K562 (cell line): ENCODE data around the gene TMSB4X. TPM values are rescaled to one million over a fixed set of nuclear protein-coding genes. Genes with fewer than 3 reads are reported as not detected.

Source experiments
- ATAC-seq: fragments of 200-7000 bp; cut with Tn5 transposase; 3 replicates; pipeline ENCODE4 v1.9.1; 2020; ENCODE audit warnings: moderate library complexity
- BruUV-seq: library from RNA; stranded (reverse); fragments of 400-500 nt; replicated peaks from 2 replicates; lab custom pipeline; 2021; lab: Mats Ljungman, UMichigan
- CTCF ChIA-PET: fragments of 300-600 bp; formaldehyde crosslinking; extraction: SDS; loops from one replicate; lab custom pipeline; 2021; ENCODE audit warnings: low intra/inter-chr PET ratio; lab: Yijun Ruan, JAX
- POLR2A ChIA-PET: fragments of 300-600, 350-650 bp; sonication (Branson Sonifier 250); formaldehyde crosslinking; extraction: SDS; loops from one replicate; lab custom pipeline; 2021; ENCODE audit warnings: antibody characterized with exemption, inconsistent platforms; lab: Yijun Ruan, JAX
- DNase-seq, 4 experiments: peaks; one replicate each; pipeline versions ENCODE4 v3.0.0 to v3.0.0-alpha.2; 2011 to 2018; ENCODE audit warnings: low spot score in 3 of 4, mixed read lengths in 3 of 4; ENCODE audit errors: extremely low read depth in 1 of 4
- FAIRE-seq: peaks from 2 replicates; lab custom pipeline; 2011; peaks lifted over from hg19 to GRCh38; lab: Jason Lieb, UNC
- H2AFZ ChIP-seq: 2 replicates; pipeline ENCODE4 v1.6.0; 2011; ENCODE audit warnings: low read depth, low read length, control low read depth, inconsistent platforms
- H3K27ac ChIP-seq: fragments of 200-600 bp; 3 replicates; pipeline ENCODE4 v1.8.0; 2011; ENCODE audit warnings: low read depth, mild to moderate bottlenecking, control low read depth, inconsistent platforms, low read length, moderate library complexity, mixed read lengths; ENCODE audit errors: extremely low read depth
- H3K27me3 ChIP-seq, 2 experiments: fragments of 300-600 bp in 1 of 2; 2 replicates in 1 of 2; 3 replicates in 1 of 2; pipeline versions ENCODE4 v1.6.0 to v1.8.0; 2011; ENCODE audit warnings: inconsistent platforms in 2 of 2, low read length in 2 of 2, mild to moderate bottlenecking in 1 of 2, mixed read lengths in 1 of 2, moderate library complexity in 1 of 2; ENCODE audit not compliant: control insufficient read depth in 2 of 2, insufficient read depth in 2 of 2
- H3K36me3 ChIP-seq: fragments of 300-600 bp; 3 replicates; pipeline ENCODE4 v1.8.0; 2011; ENCODE audit warnings: mild to moderate bottlenecking, low read length, inconsistent platforms; ENCODE audit not compliant: control insufficient read depth, insufficient read depth
- H3K4me1 ChIP-seq, 2 experiments: fragments of 200-600 bp in 1 of 2; replicated peaks in 1 of 2; 2 replicates in 1 of 2; 3 replicates in 1 of 2; pipeline versions ENCODE4 v1.5.1 to v1.8.0; 2011; ENCODE audit warnings: inconsistent platforms in 2 of 2, low read length in 2 of 2, mild to moderate bottlenecking in 1 of 2, mixed read lengths in 1 of 2, moderate library complexity in 1 of 2; ENCODE audit not compliant: control insufficient read depth in 2 of 2, insufficient read depth in 2 of 2
- H3K4me2 ChIP-seq: 2 replicates; pipeline ENCODE4 v1.6.1; 2011; ENCODE audit warnings: low read length, control low read depth, inconsistent platforms, mixed read lengths; ENCODE audit not compliant: insufficient read depth
- H3K4me3 ChIP-seq: fragments of 200-600 bp; sonication (generic), shearing (Covaris generic); 2 replicates; pipeline ENCODE4 v1.5.1; 2016; ENCODE audit warnings: control low read depth, inconsistent platforms
- H3K79me2 ChIP-seq: fragments of 200-600 bp; 3 replicates; pipeline ENCODE4 v1.8.0; 2011; ENCODE audit warnings: low read length, inconsistent platforms; ENCODE audit not compliant: control insufficient read depth, insufficient read depth
- H3K9ac ChIP-seq, 2 experiments: 2 replicates each; pipeline versions ENCODE4 v1.6.0 to v1.6.1; 2011; ENCODE audit warnings: low read depth in 2 of 2, low read length in 2 of 2, control low read depth in 1 of 2, inconsistent platforms in 1 of 2, mild to moderate bottlenecking in 1 of 2, mixed read lengths in 1 of 2; ENCODE audit not compliant: insufficient read depth in 1 of 2
- H3K9me1 ChIP-seq: one replicate; pipeline ENCODE4 v1.6.0; 2011; ENCODE audit warnings: inconsistent platforms, mild to moderate bottlenecking, low read length, moderate library complexity; ENCODE audit not compliant: control insufficient read depth, insufficient read depth
- H3K9me3 ChIP-seq: replicated peaks from 2 replicates; pipeline ENCODE4 v1.5.1; 2011; ENCODE audit warnings: low read depth, low read length, inconsistent platforms; ENCODE audit not compliant: control insufficient read depth, insufficient read depth
- H4K20me1 ChIP-seq: replicated peaks from 2 replicates; pipeline ENCODE4 v1.6.1; 2011; ENCODE audit warnings: low read length, inconsistent platforms, mixed read lengths; ENCODE audit not compliant: control insufficient read depth, insufficient read depth
- ADNP ChIP-seq: fragments of 200-800 bp; sonication (Bioruptor generic); IDR thresholded peaks from 2 replicates; pipeline ENCODE4 v1.6.1; 2016; ENCODE audit warnings: missing genetic modification characterization, missing compliant biosample characterization
- CBX3 ChIP-seq, 2 experiments: IDR thresholded peaks; 1 replicate in 1 of 2; 2 replicates in 1 of 2; pipeline ENCODE4 v1.6.1; 2012; ENCODE audit warnings: inconsistent platforms in 2 of 2, low read length in 2 of 2, borderline replicate concordance in 1 of 2, control low read depth in 1 of 2
- CHCHD3 ChIP-seq: fragments of 250-450 bp; sonication (Bioruptor Pico); IDR thresholded peaks from 2 replicates; pipeline ENCODE4 v2.1.2; 2022; ENCODE audit warnings: mild to moderate bottlenecking
- ERF ChIP-seq: fragments of 450-650 bp; formaldehyde crosslinking; IDR thresholded peaks from 2 replicates; pipeline ENCODE4 v1.4.0; 2020; ENCODE audit warnings: mild to moderate bottlenecking, mixed read lengths
- MIER1 ChIP-seq: fragments of 450-650 bp; IDR thresholded peaks from 2 replicates; pipeline ENCODE4 v1.6.1; 2016; ENCODE audit warnings: antibody characterized with exemption, mild to moderate bottlenecking, low read depth
- MYC ChIP-seq, 2 experiments: fragments of 250-450 bp in 1 of 2; sonication (Bioruptor Pico) in 1 of 2; IDR thresholded peaks; 2 replicates each; pipeline versions ENCODE4 v1.5.1 to v1.6.1; 2012 to 2021; ENCODE audit warnings: low read depth in 2 of 2, borderline replicate concordance in 1 of 2, improper control_type of control experiment in 1 of 2, low read length in 1 of 2, mild to moderate bottlenecking in 1 of 2, moderate library complexity in 1 of 2
- NFE2L1 ChIP-seq: fragments of 450-650 bp; IDR thresholded peaks from 2 replicates; pipeline ENCODE4 v1.6.1; 2016; ENCODE audit warnings: missing genetic modification characterization, low read depth, mild to moderate bottlenecking, missing compliant biosample characterization, moderate library complexity, borderline replicate concordance
- RBM25 ChIP-seq: fragments of 200-400 bp; formaldehyde crosslinking; IDR thresholded peaks from 2 replicates; pipeline ENCODE4 v1.6.1; 2018; ENCODE audit warnings: low read length, low read depth, moderate library complexity; ENCODE audit not compliant: severe bottlenecking
- YBX1 ChIP-seq: fragments of 450-650 bp; IDR thresholded peaks from 2 replicates; pipeline ENCODE4 v1.7.1; 2016; ENCODE audit warnings: mild to moderate bottlenecking
- ZNF436 ChIP-seq: fragments of 250-450, 450-650 bp; sonication (Bioruptor Pico); formaldehyde crosslinking; IDR thresholded peaks from 2 replicates; pipeline ENCODE4 v1.7.0; 2020; ENCODE audit warnings: mild to moderate bottlenecking
- ZNF785 ChIP-seq: fragments of 250-450 bp; sonication (Bioruptor Pico); IDR thresholded peaks from 2 replicates; pipeline ENCODE4 v1.4.0; 2020; ENCODE audit warnings: mild to moderate bottlenecking
- WGBS: fragments of 100-300 bp; shearing (Covaris generic); methylation state at CpG from one replicate; pipeline ENCODE4 v1.1.6; 2016; ENCODE audit warnings: low coverage, mixed read lengths; ENCODE audit not compliant: insufficient coverage; ENCODE audit errors: missing lambda C conversion rate; 5-methylcytosine and 5-hydroxymethylcytosine counted together
- in situ Hi-C: fragments of 300-500 bp; cut with MboI; formaldehyde crosslinking; loops from 4 replicates; pipeline ENCODE4 v1.15.0; 2018; ENCODE audit warnings: inconsistent platforms, mixed read lengths
- intact Hi-C: fragments of 100-400 bp; cut with micrococcal nuclease; formaldehyde crosslinking; loops from 2 replicates; pipeline ENCODE4 v1.14.2; 2022
- polyA plus RNA-seq, 8 experiments: library from polyadenylated mRNA; depleted of rRNA in 4 of 8; stranded (reverse) in 5 of 8; unstranded in 3 of 8; fragments of >200 nt; fragmentation: Nextera tagmentation in 2 of 8; fragmentation: Illumina TruSeq in 1 of 8; extraction: Ambion mirVana in 2 of 8; extraction: Trizol in 1 of 8; gene quantifications; 2 replicates each; pipeline versions ENCODE4 v1.2.1 to v1.2.3, GENCODE V29; 2011 to 2014; ENCODE audit warnings: inconsistent platforms in 1 of 8, missing spikeins in 1 of 8
- total RNA-seq, 7 experiments: library from RNA; depleted of rRNA in 6 of 7; stranded (reverse); fragments of >200 nt in 6 of 7; fragmentation: Illumina TruSeq in 2 of 7; extraction: Trizol in 2 of 7; gene quantifications; 2 replicates each; pipeline versions ENCODE4 v1.2.1 to v1.2.3, GENCODE V29; 2011 to 2021; ENCODE audit warnings: low replicate concordance in 1 of 7
- TF ChIP-seq, protein P1 (sequence below): sonication (generic); formaldehyde crosslinking; IDR thresholded peaks from 2 replicates; pipeline ENCODE4 v1.8.0; 2022; ENCODE audit warnings: mild to moderate bottlenecking, missing genetic modification reagents
- TF ChIP-seq, protein P2 (sequence below): fragments of 450-650 bp; formaldehyde crosslinking; conservative IDR thresholded peaks from 2 replicates; pipeline ENCODE4 v1.4.0; 2022; ENCODE audit warnings: mild to moderate bottlenecking, missing genetic modification characterization
- TF ChIP-seq, protein P3 (sequence below): fragments of 250-450 bp; sonication (Bioruptor Pico); IDR thresholded peaks from 2 replicates; pipeline ENCODE4 v1.5.0; 2020; ENCODE audit warnings: mild to moderate bottlenecking

TMSB4X gene
- total and polyA plus RNA-seq, 9 of the 15 experiments (the other 6 are each of a cell fraction or from before 2014, with no cell fraction given): 1,035 to 2,035 (median 1,529) TPM

DNA sequence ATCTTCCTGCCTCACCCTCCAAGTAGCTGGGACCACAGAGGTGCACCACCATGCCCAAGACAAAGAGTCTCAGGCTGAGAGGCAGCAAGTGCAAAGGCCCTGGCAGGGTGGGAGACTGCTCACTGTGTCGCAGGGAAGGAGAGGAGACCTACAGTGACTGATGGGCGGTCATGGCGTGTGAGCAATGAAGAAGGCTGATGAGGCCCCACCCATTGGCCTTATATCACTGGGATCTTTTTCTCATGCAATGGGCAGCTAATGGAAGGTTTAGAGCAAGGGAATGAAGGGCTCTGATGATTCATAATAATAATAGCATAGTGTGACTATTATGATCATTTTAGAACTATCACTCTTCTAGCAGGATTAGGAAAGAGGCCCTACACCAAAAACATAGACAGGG is 48.7 kb downstream of the TMSB4X start:
- no peak overlapping the region for H3K4me3 ChIP-seq
- H3K9me3 ChIP-seq: no peaks in the 10 kb centered on the region
- POLR2A ChIA-PET: no interaction called here
- H3K4me1 ChIP-seq: no peaks in the 10 kb centered on the region; a peak in 1 of 5 replicates
- in situ Hi-C loops: no loop called here
- CTCF ChIA-PET: no interaction called here
- no peaks in the 10 kb centered on the region for H4K20me1 ChIP-seq
- BruUV-seq: no TSS peak
- H3K4me2 ChIP-seq: no peak overlapping the region
- WGBS: 76% methylated on average over 2 of the region's 3 CpGs
- H3K36me3 ChIP-seq: no peaks in the 10 kb centered on the region
- H3K79me2 ChIP-seq: no peaks in the 10 kb centered on the region
- no peak overlapping the region for H3K27ac ChIP-seq
- no peaks in the 10 kb centered on the region for H3K27me3 ChIP-seq
- TF ChIP-seq CBX3 (IDR thresholded peaks at IDR 0.05; ENCODE audit: borderline replicate concordance in 1 of 2, low read length in 2 of 2) (no peak), CHCHD3 (no peak), ZNF785 (CRISPR knock-in tag) (no peak), MIER1 (no peak), YBX1 (no peak), NFE2L1 (tag) (no peak), MYC (IDR thresholded peaks at IDR 0.05; ENCODE audit: low read depth, low read length) (no peak), MYC (CRISPR knock-in tag; IDR thresholded peaks at IDR 0.05; ENCODE audit: borderline replicate concordance, low read depth) (no peak), ZNF436 (no peak), RBM25 (no peak), ERF (no peak), ADNP (tag) (no peak)
- TF ChIP-seq, protein P1, sequence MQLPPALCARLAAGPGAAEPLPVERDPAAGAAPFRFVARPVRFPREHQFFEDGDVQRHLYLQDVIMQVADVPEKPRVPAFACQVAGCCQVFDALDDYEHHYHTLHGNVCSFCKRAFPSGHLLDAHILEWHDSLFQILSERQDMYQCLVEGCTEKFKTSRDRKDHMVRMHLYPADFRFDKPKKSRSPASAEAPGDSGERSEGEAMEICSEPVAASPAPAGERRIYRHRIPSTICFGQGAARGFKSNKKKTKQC (CRISPR knock-in tag): no peak
- TF ChIP-seq, protein P2, sequence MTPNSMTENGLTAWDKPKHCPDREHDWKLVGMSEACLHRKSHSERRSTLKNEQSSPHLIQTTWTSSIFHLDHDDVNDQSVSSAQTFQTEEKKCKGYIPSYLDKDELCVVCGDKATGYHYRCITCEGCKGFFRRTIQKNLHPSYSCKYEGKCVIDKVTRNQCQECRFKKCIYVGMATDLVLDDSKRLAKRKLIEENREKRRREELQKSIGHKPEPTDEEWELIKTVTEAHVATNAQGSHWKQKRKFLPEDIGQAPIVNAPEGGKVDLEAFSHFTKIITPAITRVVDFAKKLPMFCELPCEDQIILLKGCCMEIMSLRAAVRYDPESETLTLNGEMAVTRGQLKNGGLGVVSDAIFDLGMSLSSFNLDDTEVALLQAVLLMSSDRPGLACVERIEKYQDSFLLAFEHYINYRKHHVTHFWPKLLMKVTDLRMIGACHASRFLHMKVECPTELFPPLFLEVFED (CRISPR knock-in tag): no peak
- TF ChIP-seq, protein P3, sequence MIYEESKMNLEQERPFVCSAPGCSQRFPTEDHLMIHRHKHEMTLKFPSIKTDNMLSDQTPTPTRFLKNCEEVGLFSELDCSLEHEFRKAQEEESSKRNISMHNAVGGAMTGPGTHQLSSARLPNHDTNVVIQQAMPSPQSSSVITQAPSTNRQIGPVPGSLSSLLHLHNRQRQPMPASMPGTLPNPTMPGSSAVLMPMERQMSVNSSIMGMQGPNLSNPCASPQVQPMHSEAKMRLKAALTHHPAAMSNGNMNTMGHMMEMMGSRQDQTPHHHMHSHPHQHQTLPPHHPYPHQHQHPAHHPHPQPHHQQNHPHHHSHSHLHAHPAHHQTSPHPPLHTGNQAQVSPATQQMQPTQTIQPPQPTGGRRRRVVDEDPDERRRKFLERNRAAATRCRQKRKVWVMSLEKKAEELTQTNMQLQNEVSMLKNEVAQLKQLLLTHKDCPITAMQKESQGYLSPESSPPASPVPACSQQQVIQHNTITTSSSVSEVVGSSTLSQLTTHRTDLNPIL (CRISPR knock-in tag): no peak
- ATAC-seq (peak; percentile 52; the same call in 2 of the 3 replicates), DNase-seq (no peak), FAIRE-seq (no peak)
- no peaks in the 10 kb centered on the region for H3K9me1 ChIP-seq
- no peak overlapping the region for H2AFZ ChIP-seq
- intact Hi-C loops: no loop called here
- H3K9ac ChIP-seq: no peak overlapping the region
